ENCODE results near the gene CHRNB4.
"Not testable (repeated sequence)": the region's sequence is repeated elsewhere in the genome, so short reads cannot be mapped to it uniquely, and the experiment has no call there.

CHRNB4 gene, protein sequence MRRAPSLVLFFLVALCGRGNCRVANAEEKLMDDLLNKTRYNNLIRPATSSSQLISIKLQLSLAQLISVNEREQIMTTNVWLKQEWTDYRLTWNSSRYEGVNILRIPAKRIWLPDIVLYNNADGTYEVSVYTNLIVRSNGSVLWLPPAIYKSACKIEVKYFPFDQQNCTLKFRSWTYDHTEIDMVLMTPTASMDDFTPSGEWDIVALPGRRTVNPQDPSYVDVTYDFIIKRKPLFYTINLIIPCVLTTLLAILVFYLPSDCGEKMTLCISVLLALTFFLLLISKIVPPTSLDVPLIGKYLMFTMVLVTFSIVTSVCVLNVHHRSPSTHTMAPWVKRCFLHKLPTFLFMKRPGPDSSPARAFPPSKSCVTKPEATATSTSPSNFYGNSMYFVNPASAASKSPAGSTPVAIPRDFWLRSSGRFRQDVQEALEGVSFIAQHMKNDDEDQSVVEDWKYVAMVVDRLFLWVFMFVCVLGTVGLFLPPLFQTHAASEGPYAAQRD

DNA sequence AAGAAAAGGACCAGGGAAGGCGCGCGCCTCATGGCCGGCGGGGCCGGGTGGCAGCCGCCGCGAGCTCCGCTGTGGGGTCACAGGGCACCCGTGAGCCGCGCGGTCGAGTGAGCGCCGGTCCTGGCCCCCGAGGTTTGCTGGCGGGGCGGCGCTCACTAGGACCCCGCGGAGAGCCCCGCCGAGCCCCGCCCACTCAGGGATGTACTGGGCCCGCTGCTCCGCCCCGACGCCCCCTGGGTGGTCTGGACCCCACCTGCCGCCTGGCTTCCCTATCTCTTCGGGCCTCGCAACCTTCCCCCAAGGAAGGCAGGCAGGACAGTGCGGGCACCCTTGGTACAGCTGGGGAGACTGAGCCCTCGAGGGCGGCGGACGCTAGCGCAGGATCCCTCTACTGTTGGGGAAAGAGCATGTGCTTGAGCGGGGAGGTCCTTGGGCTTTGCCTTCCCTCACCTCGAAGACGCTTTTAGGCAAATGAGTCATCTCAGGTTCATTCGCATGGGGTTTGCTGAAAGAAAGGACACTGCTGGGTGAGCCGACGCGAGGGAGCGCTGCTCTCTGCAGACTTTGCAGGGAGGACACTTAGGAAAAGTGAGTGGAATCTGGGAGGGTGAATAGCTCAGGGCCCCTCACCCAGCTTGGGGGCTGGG lies at the start of gene CHRNB4:
Gene CHRNB4, minus strand, starts transcription at position 109 of the 647 bp plus-strand sequence. Its CDS starts 77 bp downstream, at position 32.
- DNase-seq (ENCODE audit: low read depth in 3 of 3), result no peak

DNA sequence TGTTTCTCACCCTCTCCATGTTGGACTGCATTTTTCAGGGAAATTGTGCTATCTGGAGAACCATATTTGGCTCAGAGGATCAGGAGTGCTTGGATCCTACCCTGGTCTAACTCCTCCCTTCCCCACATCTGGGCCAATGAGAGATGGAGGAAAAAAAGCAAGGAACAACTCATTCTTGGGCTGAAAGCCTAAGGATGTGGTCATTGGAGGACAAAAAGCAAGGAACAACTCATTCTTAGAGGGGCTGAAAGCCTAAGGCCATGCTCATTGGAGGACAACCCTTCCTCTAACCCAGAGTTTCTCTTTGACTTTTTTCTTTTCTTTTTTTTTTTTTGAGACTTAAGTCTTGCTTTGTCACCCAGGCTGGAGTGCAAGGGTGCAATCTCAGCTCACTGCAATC lies 48.6 kb upstream of the CHRNB4 start:
- no peak for DNase-seq (ENCODE audit: low read depth in 3 of 3)

DNA sequence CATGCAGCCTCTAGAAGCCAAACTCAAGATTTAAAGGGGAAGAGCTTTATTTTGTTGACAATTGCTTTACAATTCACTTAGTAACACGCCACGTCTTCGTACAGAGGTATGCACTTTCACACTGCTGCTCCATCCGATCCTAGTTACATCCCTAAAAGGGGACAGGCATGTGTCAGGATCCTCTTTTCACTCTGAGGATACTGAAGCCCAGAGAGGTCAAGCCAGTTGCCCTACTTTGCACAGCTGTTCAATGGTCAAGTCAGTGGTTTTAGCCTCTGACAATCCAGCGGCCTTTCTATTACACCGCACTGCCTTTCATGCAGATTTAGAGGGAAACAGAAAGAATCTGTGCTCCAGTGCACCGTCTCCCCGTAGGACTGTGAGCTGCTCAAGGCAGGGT lies 44.9 kb upstream of the CHRNB4 start:
- DNase-seq (ENCODE audit: low read depth in 3 of 3), result no peak

DNA sequence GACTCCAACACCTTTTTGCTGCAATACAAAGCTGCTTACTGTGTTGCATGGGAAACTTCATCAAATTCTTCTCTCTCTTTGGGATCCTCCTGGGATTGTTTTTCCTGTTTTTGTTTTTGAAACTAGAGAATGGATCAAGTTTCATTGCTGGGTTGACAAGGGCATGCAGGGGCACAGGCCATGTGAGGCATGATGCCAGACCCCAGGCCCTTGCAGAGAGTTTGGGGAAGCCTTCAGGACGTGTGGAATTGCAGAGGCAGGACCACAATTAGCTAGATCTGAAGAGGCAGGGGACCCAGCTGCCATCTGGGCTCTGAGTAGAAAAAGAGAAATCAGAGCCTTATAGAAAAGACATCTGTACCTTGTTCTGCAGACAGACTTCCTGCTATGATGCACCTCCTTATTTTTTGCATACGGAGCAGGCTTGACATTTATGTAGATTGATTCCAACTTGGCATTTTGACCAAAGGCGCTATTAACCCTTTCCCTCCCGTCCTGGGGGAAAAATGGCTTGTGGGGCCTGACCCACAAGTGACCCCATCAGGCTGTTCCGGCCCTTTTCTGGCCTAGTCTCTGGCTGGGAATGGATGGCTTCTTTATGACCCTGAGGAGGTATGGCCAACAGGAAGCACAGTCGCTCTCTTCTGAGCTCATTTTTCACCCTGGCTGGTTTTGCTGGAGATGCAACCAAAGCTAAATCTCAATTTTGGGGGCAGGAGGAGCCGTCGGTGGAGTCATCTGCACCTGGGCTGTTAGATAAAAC lies 44.3 kb upstream of the CHRNB4 start:
- no peak for DNase-seq (ENCODE audit: low read depth in 3 of 3)

DNA sequence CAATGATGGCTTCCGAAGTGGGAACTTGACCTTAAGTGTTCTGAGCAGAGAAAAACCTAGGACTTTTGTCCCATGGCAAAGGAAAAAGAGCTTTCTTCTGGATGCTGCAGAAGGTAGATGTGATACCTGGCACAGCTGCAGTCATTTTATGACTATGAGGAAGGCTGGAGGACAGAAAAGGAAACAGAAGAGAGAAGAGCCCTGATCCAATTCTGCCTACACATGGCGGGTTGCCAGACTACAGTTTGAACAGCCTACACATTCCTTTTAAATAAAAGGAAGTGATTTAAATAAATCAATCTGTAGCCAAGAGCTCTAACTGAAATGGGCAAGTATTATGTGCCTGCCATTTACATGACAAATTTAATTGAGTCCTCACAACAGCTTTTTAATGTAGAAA lies 43.6 kb upstream of the CHRNB4 start:
- DNase-seq (ENCODE audit: low read depth in 3 of 3), result no peak

DNA sequence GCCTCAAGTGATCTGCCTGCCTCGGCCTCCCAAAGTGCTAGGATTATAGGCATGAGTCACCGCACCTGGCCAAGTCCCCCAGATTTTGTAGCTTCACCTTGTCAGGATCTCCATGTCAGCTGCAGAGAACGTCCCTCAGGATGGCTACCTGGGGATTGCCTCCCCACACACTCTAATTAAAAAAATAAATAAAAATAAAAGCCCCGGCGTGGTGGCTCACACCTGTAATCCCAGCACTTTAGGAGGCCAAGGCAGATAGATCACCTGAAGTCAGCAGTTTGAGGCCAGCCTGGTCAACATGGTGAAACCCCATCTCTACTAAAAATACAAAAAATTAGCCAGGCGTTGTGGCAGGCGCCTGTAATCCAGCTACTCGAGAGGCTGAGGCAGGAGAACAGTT lies 42.6 kb upstream of the CHRNB4 start:
- not testable (repeated sequence) for DNase-seq (ENCODE audit: low read depth in 3 of 3)

DNA sequence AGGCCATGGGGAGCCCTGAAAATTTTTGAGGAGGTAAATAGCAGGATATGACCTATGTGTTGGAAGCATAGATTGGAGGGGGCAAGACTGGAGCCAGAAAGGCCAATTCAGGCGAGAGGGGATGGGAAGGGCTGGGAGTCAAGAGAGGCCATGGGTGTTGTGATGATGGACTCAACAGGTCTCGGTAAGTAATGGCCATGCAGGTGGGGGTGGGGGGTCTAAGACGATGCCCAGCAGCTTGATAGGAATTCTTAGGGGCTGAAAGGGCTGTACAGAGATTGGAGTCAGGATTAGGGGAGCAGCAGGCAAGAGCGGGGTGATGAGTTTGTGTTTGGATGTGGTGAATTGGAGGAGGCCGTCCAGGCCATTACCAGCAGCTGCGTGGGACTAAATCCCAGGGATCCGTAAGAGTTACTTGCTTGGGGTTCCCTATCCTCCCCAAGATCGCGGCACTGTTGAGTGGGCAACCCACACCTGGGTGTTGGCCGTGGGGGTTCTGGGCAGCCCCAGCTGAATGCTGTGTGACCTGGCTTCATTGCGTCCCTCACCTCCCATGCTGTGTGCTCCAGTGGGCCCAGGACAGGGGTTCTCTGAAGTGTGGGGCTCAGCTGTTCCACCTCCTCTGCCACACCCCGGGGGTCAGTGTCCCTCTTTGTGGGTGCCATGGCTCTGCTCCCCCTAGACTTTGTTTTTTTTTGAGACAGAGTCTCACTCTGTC lies 41.8 kb upstream of the CHRNB4 start:
- DNase-seq (ENCODE audit: low read depth in 3 of 3), result no peak

DNA sequence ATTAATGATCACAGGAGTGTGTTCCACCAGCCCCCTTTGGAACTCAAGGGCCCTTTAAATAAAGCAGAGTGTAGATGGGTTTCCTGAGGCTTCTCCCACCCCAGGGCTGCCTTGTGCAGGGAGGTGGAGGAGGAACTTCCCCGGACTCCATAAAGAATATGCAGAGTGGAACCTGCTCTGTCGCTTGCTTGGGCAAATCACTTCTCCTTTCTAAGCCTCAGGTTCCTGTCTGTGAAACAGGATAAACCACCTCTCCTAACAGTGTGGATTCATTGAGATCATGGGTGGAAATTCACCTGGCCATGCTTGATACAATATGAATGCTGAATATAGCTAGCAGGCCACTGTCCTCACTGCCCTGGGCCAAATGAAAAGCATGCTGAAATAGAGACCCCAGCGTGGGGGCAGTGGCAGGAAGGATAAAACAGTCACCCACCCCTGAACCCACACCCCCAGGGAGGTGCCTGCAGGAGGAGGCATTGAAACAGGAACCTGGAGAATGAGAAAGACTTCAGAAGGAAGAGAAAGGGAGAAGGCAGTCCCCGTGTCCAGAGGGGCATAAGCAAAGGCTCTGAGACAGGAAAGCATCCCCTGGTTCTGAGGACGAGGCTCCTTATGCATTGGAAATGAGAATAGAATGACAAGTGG lies 41.1 kb upstream of the CHRNB4 start:
- DNase-seq (ENCODE audit: low read depth in 3 of 3), result no peak

DNA sequence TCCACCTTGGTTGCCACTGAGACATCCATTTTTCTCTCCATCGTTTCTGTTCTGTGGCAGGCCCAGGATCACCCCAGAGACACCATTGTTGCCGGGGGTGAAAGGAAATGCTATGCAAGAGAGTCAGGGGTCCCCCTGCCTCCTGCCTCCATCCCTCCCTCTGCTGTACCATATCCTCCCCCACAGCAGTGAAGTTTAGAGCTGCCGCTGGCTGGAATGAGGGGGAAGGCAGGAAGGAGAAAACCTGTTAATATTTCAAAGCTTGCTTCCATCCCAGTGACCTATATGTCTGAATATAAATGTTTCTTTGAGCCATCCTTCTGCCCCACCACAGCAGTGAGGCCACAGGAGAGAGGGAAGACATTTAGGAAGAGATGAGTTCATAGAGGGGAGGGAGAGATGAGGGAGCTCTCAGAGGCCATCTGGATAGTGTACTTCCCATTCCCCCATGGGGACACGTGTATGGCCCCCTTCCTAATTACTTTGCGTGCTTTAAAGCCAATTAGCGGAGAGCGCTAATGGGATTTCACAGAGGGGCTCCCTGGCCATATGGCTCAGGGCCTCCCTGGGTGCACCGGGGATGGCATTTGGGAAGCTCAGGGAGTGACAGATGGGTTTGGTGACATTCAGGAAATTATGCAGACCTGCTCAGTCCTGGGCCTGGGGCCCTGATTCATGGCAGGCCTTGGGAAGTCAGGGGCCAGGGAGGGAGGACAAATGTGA lies 40.4 kb upstream of the CHRNB4 start:
- DNase-seq (ENCODE audit: low read depth in 3 of 3), result no peak

DNA sequence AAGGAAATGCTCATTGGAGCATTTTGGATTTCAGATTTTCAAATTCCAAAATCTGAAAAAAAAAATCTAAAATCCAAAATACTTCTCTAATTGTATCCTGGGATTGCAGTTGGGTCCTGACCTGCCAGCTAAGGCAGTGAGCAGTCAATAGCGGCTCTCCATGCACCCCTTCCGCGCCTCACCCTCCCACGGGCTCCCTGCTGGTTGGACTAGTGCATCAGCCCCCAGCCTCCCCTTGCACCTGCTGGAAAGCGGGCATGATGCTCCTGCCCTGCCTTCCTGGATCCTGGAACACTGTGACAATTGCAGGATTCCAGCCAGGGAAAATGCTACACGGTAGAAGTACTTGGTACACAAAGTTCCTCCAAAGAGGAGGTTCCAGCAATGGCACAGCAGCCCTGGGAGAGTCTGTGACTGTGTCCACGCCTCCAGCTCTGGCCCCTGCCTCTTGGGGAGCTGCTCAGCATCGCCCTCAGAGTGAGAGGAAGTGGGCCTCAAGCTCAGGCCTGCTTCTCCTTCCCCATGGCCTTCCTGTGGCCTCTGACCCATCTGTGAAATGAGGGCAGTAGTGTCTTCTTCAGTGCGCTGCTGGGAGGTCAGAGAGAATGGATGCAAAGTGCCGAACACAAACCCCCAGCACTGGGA lies 39.5 kb upstream of the CHRNB4 start:
- no peak for DNase-seq (ENCODE audit: low read depth in 3 of 3)

DNA sequence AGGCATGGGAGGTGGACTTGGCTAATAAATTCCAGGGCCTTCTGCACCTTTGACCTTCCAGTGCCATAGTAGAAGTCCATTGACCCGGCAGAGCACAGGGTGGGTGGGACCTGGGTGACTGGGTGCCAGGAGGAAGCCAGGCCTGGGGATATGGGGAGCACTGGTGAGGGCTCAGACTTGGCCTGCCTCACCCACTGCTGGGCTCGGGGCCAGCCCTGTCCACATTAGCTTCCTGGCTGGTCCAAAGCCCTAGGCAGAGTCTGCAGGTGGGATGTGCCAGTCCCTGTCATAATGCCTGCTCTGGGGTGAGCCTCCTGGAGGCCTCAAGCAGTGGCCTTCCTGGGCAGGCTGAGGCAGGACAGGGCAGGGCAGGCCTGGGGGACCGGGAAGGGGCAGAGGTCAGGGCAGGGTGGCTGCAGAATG lies 38.1 kb upstream of the CHRNB4 start:
- DNase-seq (ENCODE audit: low read depth in 3 of 3), result no peak

DNA sequence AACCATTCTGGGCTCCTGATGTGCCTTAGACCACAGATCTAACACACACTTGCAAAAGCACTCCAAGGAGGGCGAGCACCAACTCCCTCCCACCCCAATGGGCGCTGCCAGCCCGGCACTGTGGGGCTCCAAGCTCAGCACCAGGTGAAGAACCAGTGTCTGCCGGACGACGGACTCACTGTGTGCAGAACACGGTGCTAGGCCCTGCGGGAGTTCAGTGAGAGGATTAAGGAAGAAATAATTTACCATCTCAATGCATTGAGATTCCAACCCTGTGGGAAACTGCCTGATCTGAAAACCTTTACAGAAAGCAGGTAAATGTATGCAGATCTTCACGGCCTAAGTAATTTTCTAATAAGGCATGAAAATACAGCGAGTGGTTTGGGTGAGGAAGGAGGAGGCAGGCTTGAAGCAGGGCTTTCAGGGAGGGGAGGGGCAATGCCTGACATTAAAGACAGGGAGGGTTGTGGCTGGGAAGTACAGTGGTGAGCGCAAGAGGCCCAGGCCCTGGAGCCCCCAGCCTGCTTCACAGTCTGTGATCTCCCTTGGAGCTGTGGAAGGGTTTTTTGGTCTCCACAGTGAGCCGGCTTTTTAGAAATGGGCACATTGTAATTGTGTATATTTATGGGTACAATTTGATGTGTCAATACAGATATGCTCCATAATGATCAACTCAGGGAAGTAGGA lies 35.6 kb upstream of the CHRNB4 start:
- no peak for DNase-seq (ENCODE audit: low read depth in 3 of 3)

DNA sequence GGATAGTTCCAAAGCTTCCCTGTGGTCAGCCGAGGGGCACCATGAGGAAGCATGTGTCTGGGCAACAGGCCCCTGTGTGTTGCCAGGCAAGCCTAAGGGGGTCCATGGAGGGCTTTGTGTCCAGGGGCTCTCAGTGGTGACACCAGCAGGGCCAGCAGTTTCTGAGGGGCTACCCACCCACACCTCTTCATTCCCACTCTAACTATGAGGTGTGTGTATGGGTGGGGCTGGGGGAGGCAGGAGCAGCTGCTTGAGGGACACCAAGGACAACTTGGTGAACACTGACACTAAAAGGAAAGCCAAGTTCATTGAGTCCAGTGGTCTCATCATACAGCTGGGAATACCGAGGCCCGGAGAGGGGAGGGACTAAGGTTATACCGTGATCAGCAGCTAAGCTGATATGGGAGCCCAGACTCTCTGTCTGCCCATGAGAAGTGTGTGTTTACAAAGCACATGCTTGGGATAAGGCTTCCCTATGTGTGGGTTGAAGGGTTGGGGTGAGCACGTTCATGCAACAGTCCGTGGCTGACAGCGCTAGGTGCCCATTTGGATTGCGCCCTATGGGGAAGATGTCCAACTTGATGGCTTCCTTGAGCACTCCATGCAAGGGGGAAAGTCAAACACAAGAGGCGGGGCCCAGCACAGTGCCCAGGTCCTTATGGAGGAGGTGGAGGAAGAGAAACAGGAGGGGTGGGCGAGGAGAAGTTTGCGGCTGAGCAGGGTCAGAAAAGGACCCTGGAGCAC lies 34.8 kb upstream of the CHRNB4 start:
- DNase-seq (ENCODE audit: low read depth in 3 of 3), result no peak

DNA sequence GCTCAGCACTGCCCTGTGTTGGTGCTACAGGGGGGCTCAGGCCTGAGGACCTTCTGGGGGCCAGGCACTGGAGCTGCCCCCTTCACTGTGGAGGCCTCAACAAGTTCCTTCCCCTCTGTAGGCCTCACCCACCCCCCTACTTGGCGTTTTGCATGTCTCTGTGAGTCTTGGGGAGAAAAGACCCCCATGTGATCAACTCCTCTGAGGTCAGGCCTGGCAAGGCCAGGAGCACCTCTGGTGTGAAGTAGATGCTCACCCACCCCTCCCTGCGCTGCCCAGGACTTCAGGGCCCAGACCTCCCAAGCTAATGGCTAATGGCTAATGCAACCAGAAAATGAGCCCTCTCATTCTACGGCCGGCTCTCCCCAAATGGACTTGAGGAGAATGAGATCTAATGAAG lies 34.2 kb upstream of the CHRNB4 start:
- no peak for DNase-seq (ENCODE audit: low read depth in 3 of 3)

DNA sequence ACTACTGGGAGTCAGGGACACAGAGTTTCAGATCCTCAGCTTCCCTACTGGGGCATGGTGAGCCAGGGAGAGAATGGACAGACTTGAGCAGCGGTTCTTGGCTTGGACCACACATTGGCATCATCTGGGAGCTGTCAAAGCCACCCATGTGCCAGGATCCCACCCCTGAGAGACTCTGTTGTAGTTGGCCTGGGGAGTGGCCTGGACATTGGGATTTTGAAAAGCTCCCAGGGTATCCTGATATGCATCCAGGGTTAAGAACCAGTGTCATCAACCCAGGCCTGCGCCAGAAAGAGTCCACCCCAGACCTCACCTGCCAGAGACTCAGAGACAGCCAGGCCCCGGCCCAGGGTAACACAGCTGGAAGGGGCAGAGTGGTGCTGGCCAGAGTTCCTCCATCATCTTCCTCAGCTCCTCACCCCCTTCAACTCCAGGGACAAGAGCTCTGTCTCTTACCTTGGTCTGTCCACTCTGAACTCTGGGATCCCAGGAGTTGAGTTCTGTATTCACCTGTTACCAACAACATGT lies 33.0 kb upstream of the CHRNB4 start:
- DNase-seq (ENCODE audit: low read depth in 3 of 3), result no peak

DNA sequence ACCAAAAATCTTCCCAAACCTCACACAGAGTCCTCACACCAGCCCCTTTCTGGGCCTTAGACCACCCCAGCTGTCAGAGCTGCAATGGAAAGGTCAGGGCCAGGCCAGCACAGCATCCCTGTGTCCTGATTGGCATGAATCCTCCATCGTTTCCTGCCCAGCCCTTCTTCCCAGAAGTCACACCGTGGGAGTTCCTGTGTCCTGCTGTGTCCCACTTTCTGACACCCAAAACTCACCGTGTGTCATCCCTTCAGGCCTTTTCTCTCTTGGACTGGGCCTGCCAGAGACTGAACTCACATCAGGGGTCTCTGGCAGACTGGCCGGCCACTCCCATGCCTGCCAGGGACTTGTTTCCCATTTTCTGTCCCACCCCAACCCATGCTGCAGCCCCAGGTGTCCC lies 32.5 kb upstream of the CHRNB4 start:
- DNase-seq (ENCODE audit: low read depth in 3 of 3), result no peak

DNA sequence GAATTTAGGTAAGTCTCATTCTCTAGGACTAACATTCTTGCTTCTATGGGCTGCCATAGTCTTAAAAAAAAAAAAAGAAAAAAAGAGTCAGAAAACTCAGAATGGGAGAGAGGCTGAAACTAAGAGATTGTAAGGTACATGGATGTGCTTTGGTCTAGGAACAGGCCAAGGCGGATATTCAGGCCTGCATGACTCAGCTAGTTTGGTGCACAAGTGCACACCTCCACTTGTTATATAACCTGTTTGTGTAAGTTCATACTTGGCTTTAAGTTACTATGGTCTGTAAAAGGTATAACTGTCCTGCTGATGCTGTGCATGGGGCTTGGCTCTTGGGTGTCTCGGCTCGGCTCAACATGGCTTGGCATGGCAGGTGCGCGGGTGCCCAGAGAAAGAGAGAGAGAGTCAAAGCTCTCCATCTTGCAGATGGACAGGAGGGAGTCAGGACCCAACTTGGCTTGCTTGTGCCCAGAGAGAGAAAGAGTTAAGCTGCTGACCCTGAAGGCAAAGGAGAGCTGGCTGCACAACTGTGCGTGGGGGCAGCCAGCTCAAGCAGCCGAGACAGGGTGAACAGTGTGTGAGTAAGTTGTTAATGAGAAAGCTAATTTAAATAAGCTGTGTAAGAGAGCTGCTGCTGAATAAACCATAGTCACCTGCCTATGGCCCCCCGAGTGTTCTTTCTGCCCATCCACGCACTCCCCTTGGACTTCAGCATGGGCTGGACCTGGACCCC lies 31.4 kb upstream of the CHRNB4 start:
- no peak for DNase-seq (ENCODE audit: low read depth in 3 of 3)
